Measurements from ENCODE around the gene FGFRL1.
"Not testable (repeated sequence)": the region's sequence is repeated elsewhere in the genome, so short reads cannot be mapped to it uniquely, and the experiment has no call there.

The FGFRL1 gene

GRCh38 chr4:990746-991367 lies 20.6 kb upstream of the FGFRL1 start:
- DNase-seq (ENCODE audit: low read depth), result no peak
- no peak overlapping the region for H3K4me3 ChIP-seq (ENCODE audit: low read depth, low read length)

- no peak overlapping the region for H3K4me3 ChIP-seq (ENCODE audit: low read depth, low read length)
- no peak for DNase-seq (ENCODE audit: low read depth)
Observed at GRCh38 chr4:991451-992296, 19.8 kb upstream of the FGFRL1 start.

GRCh38 chr4:992297-993110 lies 18.9 kb upstream of the FGFRL1 start:
- no peak overlapping the region for H3K4me3 ChIP-seq (ENCODE audit: low read depth, low read length)

GRCh38 chr4:993111-994029 lies 18.1 kb upstream of the FGFRL1 start, which contains the start of gene SLC26A1:
Gene SLC26A1 (minus strand): TSS chr4:993404. CDS start chr4:991703, 1,701 bp downstream.
- DNase-seq (ENCODE audit: low read depth), result no peak
- no peak within 1 kb of the TSS for H3K4me3 ChIP-seq (ENCODE audit: low read depth, low read length)

More at GRCh38 chr4:992297-993110, 18.9 kb upstream of the FGFRL1 start:
- DNase-seq (ENCODE audit: low read depth), result no peak

GRCh38 chr4:995311-996026 lies 16.0 kb upstream of the FGFRL1 start:
- H3K4me3 ChIP-seq (ENCODE audit: low read depth, low read length), result no peak overlapping the region
- no peak for DNase-seq (ENCODE audit: low read depth)

- H3K4me3 ChIP-seq (ENCODE audit: low read depth, low read length), result no peak overlapping the region
- DNase-seq (ENCODE audit: low read depth), result no peak
Observed at GRCh38 chr4:996030-996996, 15.1 kb upstream of the FGFRL1 start.

GRCh38 chr4:996997-997374 lies 14.4 kb upstream of the FGFRL1 start:
- H3K4me3 ChIP-seq (ENCODE audit: low read depth, low read length), result no peak overlapping the region
- no peak for DNase-seq (ENCODE audit: low read depth)

GRCh38 chr4:997375-998071 lies 13.9 kb upstream of the FGFRL1 start:
- peak overlapping the region; percentile 39 for H3K4me3 ChIP-seq (ENCODE audit: low read depth, low read length)
- no peak for DNase-seq (ENCODE audit: low read depth)

GRCh38 chr4:998096-998691 lies 13.2 kb upstream of the FGFRL1 start:
- DNase-seq (ENCODE audit: low read depth), result no peak
- no peak overlapping the region for H3K4me3 ChIP-seq (ENCODE audit: low read depth, low read length)

GRCh38 chr4:999240-999863 lies 12.1 kb upstream of the FGFRL1 start:
- H3K4me3 ChIP-seq (ENCODE audit: low read depth, low read length); DNase-seq (ENCODE audit: low read depth): not testable (repeated sequence)

GRCh38 chr4:999882-1000425 lies 11.5 kb upstream of the FGFRL1 start:
- H3K4me3 ChIP-seq (ENCODE audit: low read depth, low read length), result no peak overlapping the region
- DNase-seq (ENCODE audit: low read depth), result no peak

GRCh38 chr4:1000686-1001260 lies 10.7 kb upstream of the FGFRL1 start:
- H3K4me3 ChIP-seq (ENCODE audit: low read depth, low read length), result no peak overlapping the region
- no peak for DNase-seq (ENCODE audit: low read depth)

GRCh38 chr4:1001561-1002130 lies 9.8 kb upstream of the FGFRL1 start:
- H3K4me3 ChIP-seq (ENCODE audit: low read depth, low read length), result no peak overlapping the region
- DNase-seq (ENCODE audit: low read depth), result no peak

- no peak overlapping the region for H3K4me3 ChIP-seq (ENCODE audit: low read depth, low read length)
- no peak for DNase-seq (ENCODE audit: low read depth)
Observed at GRCh38 chr4:1002131-1002630, 9.2 kb upstream of the FGFRL1 start.
